HG03520 (cell line): Measurements from ENCODE around the gene FANCI.

Source experiments
- ATAC-seq: cut with Tn5 transposase; IDR thresholded peaks from one replicate; pipeline ENCODE4 v1.9.1; 2021; ENCODE audit warnings: mild to moderate bottlenecking, moderate library complexity; ENCODE audit not compliant: unreplicated experiment

The FANCI gene

GRCh38 chr15:89359471-89360293, 115.9 kb downstream of the FANCI start:
- no peak for ATAC-seq

- ATAC-seq: no peak
Measured at GRCh38 chr15:89360294-89360971, 116.7 kb downstream of the FANCI start.

- ATAC-seq: no peak
Measured at GRCh38 chr15:89361451-89362202, 117.8 kb downstream of the FANCI start.

- no peak for ATAC-seq
Measured at GRCh38 chr15:89362203-89363101, 118.7 kb downstream of the FANCI start.

GRCh38 chr15:89363133-89363532, 119.4 kb downstream of the FANCI start:
- no peak for ATAC-seq

- no peak for ATAC-seq
Measured at GRCh38 chr15:89363770-89364169, 120.0 kb downstream of the FANCI start.

GRCh38 chr15:89364341-89364740, 120.6 kb downstream of the FANCI start:
- no peak for ATAC-seq

- no peak for ATAC-seq
Measured at GRCh38 chr15:89364741-89365450, 121.1 kb downstream of the FANCI start.

- ATAC-seq: no peak
Measured at GRCh38 chr15:89365462-89366065, 121.8 kb downstream of the FANCI start.
